Astrocyte of the spinal cord (primary cell): Measurements from ENCODE around the gene SLC13A2.
"Not testable (repeated sequence)": the region's sequence is repeated elsewhere in the genome, so short reads cannot be mapped to it uniquely, and the experiment has no call there.

Experiments used
- DNase-seq: peaks from one replicate; pipeline ENCODE4 v3.0.0; 2011; ENCODE audit warnings: low read depth, low spot score
- H3K4me3 ChIP-seq: 2 replicates; pipeline ENCODE4 v1.5.1; 2011; ENCODE audit warnings: low read depth, mild to moderate bottlenecking, low read length, moderate library complexity
- CTCF ChIP-seq: IDR thresholded peaks from 2 replicates; pipeline ENCODE4 v1.5.1; 2012; ENCODE audit warnings: low read depth, mild to moderate bottlenecking, low read length, inconsistent platforms
- in situ Hi-C: cut with HindIII; loops from 2 replicates; pipeline ENCODE4 v1.10.0; 2017; ENCODE audit warnings: low sequenced_read_pairs

Gene SLC13A2

GRCh38 chr17:28521311-28522085, 48.1 kb downstream of the SLC13A2 start:
- no peak overlapping the region for H3K4me3 ChIP-seq
- in situ Hi-C loops, result no loop called here
- DNase-seq, result no peak
- TF ChIP-seq CTCF, result no peak

- in situ Hi-C loops, H3K4me3 ChIP-seq, DNase-seq: not testable (repeated sequence)
These were observed 48.8 kb downstream of the SLC13A2 start for GRCh38 chr17:28522281-28522680.

GRCh38 chr17:28523186-28523585, 49.7 kb downstream of the SLC13A2 start:
- DNase-seq, result no peak
- no peak for TF ChIP-seq CTCF
- H3K4me3 ChIP-seq, result no peak overlapping the region
- in situ Hi-C loops, result no loop called here

- no peak for DNase-seq
- TF ChIP-seq CTCF, result no peak
- in situ Hi-C loops, result no loop called here
- no peak overlapping the region for H3K4me3 ChIP-seq
These were observed 50.4 kb downstream of the SLC13A2 start for GRCh38 chr17:28523876-28524275.

GRCh38 chr17:28524476-28525424, 51.3 kb downstream of the SLC13A2 start:
- DNase-seq, result peak; percentile 52
- in situ Hi-C loops, result no loop called here
- no peak for TF ChIP-seq CTCF
- no peak overlapping the region for H3K4me3 ChIP-seq

- no peak for TF ChIP-seq CTCF
- no peak for DNase-seq
- in situ Hi-C loops, result no loop called here
- H3K4me3 ChIP-seq, result no peak overlapping the region
These were observed 52.9 kb downstream of the SLC13A2 start for GRCh38 chr17:28526381-28526780.
